ENCODE results near the gene PRKRA. TPM values are rescaled to one million over a fixed set of nuclear protein-coding genes. Genes with fewer than 3 reads are reported as not detected.

The PRKRA gene
- total RNA-seq, result 100 to 1,000 TPM in 3 of 4 donors, 10 to 100 TPM in 1; 91.0 to 125 (median 117) TPM

- Histone ChIP-seq H3K4me1 (peaks cover 26 to 27% of the 10 kb centered on the region in 2 donors), H3K27me3 (no peaks in the 10 kb centered on the region), H3K4me3 (peak within 1 kb of the TSS; percentile 69 to 97 (median 90)), H3K27ac (peak within 1 kb of the TSS; percentile 88 to 100 (median 98)), H3K36me3 (peaks cover 0 to 27% of the 10 kb centered on the region in 2 donors), H3K9me3 (no peaks in the 10 kb centered on the region)
- TF ChIP-seq POLR2A (IDR thresholded peaks at IDR 0.05) (peak; percentile 97), CTCF (IDR thresholded peaks at IDR 0.05 in 4 of 5, conservative IDR thresholded peaks at IDR 0.05 in 1 of 5) (peak in 1 of 5 experiments; percentile 17)
- intact Hi-C loops (cut with DNase I; ENCODE audit: low total_unique reads), result loop anchor here (1.0 to 2.0 kb wide), 2 partner anchors 29 to 36 kb away; partner anchors contain the start of gene PLEKHA3
- peak; percentile 82 to 84 for ATAC-seq
- in situ Hi-C loops (cut with MboI; ENCODE audit: low sequenced_read_pairs in 4 of 4), result no loop called here
- peak; percentile 96 to 97 for DNase-seq
These were observed at the start of gene PRKRA, which contains the start of gene PJVK for GRCh38 chr2:178450774-178451525. TSS of gene PRKRA (minus strand) at chr2:178451175. CDS start at chr2:178451030, 145 bp downstream. TSS of gene PJVK (plus strand) at chr2:178451378. CDS start at chr2:178453410, 2,032 bp downstream.

GRCh38 chr2:178499640-178500039 lies 48.7 kb upstream of the PRKRA start:
- no peak overlapping the region for H3K27ac ChIP-seq
- no peak overlapping the region for H3K4me3 ChIP-seq
- no peak for TF ChIP-seq CTCF (IDR thresholded peaks at IDR 0.05 in 4 of 5, conservative IDR thresholded peaks at IDR 0.05 in 1 of 5)
- TF ChIP-seq POLR2A (IDR thresholded peaks at IDR 0.05), result no peak
- intact Hi-C loops (cut with DNase I; ENCODE audit: low total_unique reads) (no loop called here), in situ Hi-C loops (cut with MboI; ENCODE audit: low sequenced_read_pairs in 4 of 4) (no loop called here)
- no peaks in the 10 kb centered on the region for H3K9me3 ChIP-seq
- DNase-seq, result no peak
- H3K27me3 ChIP-seq, result no peaks in the 10 kb centered on the region
- ATAC-seq, result no peak
- peaks cover 4 to 6% of the 10 kb centered on the region in 2 donors for H3K4me1 ChIP-seq
- H3K36me3 ChIP-seq, result peaks cover 0 to 85% of the 10 kb centered on the region in 2 donors

GRCh38 chr2:178498137-178498536 lies 47.2 kb upstream of the PRKRA start:
- in situ Hi-C loops (cut with MboI; ENCODE audit: low sequenced_read_pairs in 4 of 4), result no loop called here
- TF ChIP-seq POLR2A (IDR thresholded peaks at IDR 0.05) (no peak), CTCF (IDR thresholded peaks at IDR 0.05 in 4 of 5, conservative IDR thresholded peaks at IDR 0.05 in 1 of 5) (no peak)

GRCh38 chr2:178496049-178496448 lies 45.1 kb upstream of the PRKRA start:
- Histone ChIP-seq H3K36me3 (peaks cover 0 to 77% of the 10 kb centered on the region in 2 donors), H3K4me3 (no peak overlapping the region), H3K27me3 (no peaks in the 10 kb centered on the region), H3K9me3 (no peaks in the 10 kb centered on the region), H3K27ac (no peak overlapping the region), H3K4me1 (peaks cover 4 to 6% of the 10 kb centered on the region in 2 donors)
- in situ Hi-C loops (cut with MboI; ENCODE audit: low sequenced_read_pairs in 4 of 4), result no loop called here
- DNase-seq (no peak), ATAC-seq (no peak)
- intact Hi-C loops (cut with DNase I; ENCODE audit: low total_unique reads), result no loop called here
- TF ChIP-seq POLR2A (IDR thresholded peaks at IDR 0.05), result no peak
- no peak for TF ChIP-seq CTCF (IDR thresholded peaks at IDR 0.05 in 4 of 5, conservative IDR thresholded peaks at IDR 0.05 in 1 of 5)

More at GRCh38 chr2:178498137-178498536, 47.2 kb upstream of the PRKRA start:
- Histone ChIP-seq H3K27ac (no peak overlapping the region), H3K36me3 (peaks cover 0 to 81% of the 10 kb centered on the region in 2 donors), H3K4me1 (peaks cover 4 to 6% of the 10 kb centered on the region in 2 donors), H3K4me3 (no peak overlapping the region), H3K27me3 (no peaks in the 10 kb centered on the region), H3K9me3 (no peaks in the 10 kb centered on the region)
- DNase-seq (no peak), ATAC-seq (peak; percentile 66 to 87)
- intact Hi-C loops (cut with DNase I; ENCODE audit: low total_unique reads), result no loop called here
